GM12878 (cell line): ENCODE measurements around the gene DNAJC27. TPM values are rescaled to one million over a fixed set of nuclear protein-coding genes. Genes with fewer than 3 reads are reported as not detected.

Experiments used
- HDGF ChIP-seq: fragments of 450-650 bp; IDR thresholded peaks from 2 replicates; pipeline ENCODE4 v1.6.1; 2016; ENCODE audit warnings: antibody characterized with exemption
- HSF1 ChIP-seq: fragments of 150-350 bp; IDR thresholded peaks from 2 replicates; pipeline ENCODE4 v1.6.1; 2014; ENCODE audit warnings: mild to moderate bottlenecking, low read depth, low read length
- IKZF1 ChIP-seq: fragments of 450-650 bp; conservative IDR thresholded peaks from 2 replicates; pipeline ENCODE4 v1.6.1; 2017; ENCODE audit warnings: antibody characterized with exemption, mild to moderate bottlenecking
- SMAD1 ChIP-seq: fragments of 450-650 bp; IDR thresholded peaks from 2 replicates; pipeline ENCODE4 v1.6.1; 2018; ENCODE audit warnings: mild to moderate bottlenecking, low read depth; ENCODE audit not compliant: partially characterized antibody
- SMARCA5 ChIP-seq: fragments of 450-650 bp; IDR thresholded peaks from 2 replicates; pipeline ENCODE4 v1.6.1; 2017; ENCODE audit warnings: mild to moderate bottlenecking
- polyA plus RNA-seq, 11 experiments: library from polyadenylated mRNA; depleted of rRNA in 4 of 11; unstranded in 6 of 11; stranded (reverse) in 5 of 11; fragments of >200 nt; fragmentation: Nextera tagmentation in 4 of 11; fragmentation: Illumina TruSeq in 1 of 11; extraction: Ambion mirVana in 4 of 11; extraction: Trizol in 1 of 11; gene quantifications; 1 replicate in 1 of 11; 2 replicates in 10 of 11; pipeline versions ENCODE4 v1.2.1 to v1.2.3, GENCODE V29; 2011 to 2016; ENCODE audit warnings: inconsistent platforms in 2 of 11, missing spikeins in 2 of 11, low read depth in 1 of 11
- total RNA-seq, 4 experiments: library from RNA; depleted of rRNA in 3 of 4; stranded (reverse); fragments of >200 nt in 3 of 4; fragmentation: Illumina TruSeq in 1 of 4; extraction: Trizol in 1 of 4; gene quantifications; 2 replicates each; pipeline versions ENCODE4 v1.2.1 to v1.2.3, GENCODE V29; 2013 to 2021
- TF ChIP-seq, protein P1 (sequence below): IDR thresholded peaks from 2 replicates; pipeline ENCODE4 v1.6.1; 2012; ENCODE audit warnings: improper control_type of control experiment, low read depth, low read length; ENCODE audit not compliant: insufficient replicate concordance
- TF ChIP-seq, protein P2 (sequence below): IDR thresholded peaks from 2 replicates; pipeline ENCODE4 v1.6.1; 2012; ENCODE audit warnings: mild to moderate bottlenecking, low read depth, low read length
- TF ChIP-seq, protein P3 (sequence below): fragments of 450-650 bp; IDR thresholded peaks from 2 replicates; pipeline ENCODE4 v1.6.1; 2016; ENCODE audit warnings: mild to moderate bottlenecking

Gene DNAJC27
- total and polyA plus RNA-seq, 10 of the 15 experiments (the other 5 are each of a cell fraction or from before 2014, with no cell fraction given): 0.95 to 9.6 (median 3.7) TPM

DNA sequence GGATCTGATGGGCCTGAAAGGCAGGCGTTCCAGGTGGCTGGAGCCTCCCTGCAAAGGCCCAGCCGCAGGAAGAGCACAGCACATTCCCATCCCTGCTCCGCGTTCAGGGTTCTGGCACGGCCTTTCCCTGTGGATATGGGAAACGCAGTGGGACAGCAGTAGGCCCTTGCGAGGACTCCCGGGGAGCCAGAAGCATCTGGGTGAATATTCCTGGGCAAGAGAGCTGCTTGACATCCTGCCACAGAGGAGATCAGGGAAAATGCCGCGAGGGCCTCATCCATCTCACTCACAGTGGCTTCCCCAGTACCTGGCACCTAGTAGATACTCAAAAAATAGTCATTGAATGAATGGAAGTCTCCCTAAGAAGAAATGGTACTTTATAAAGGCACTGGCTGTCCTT lies 48.6 kb downstream of the DNAJC27 start (continued):
- TF ChIP-seq, protein P1, sequence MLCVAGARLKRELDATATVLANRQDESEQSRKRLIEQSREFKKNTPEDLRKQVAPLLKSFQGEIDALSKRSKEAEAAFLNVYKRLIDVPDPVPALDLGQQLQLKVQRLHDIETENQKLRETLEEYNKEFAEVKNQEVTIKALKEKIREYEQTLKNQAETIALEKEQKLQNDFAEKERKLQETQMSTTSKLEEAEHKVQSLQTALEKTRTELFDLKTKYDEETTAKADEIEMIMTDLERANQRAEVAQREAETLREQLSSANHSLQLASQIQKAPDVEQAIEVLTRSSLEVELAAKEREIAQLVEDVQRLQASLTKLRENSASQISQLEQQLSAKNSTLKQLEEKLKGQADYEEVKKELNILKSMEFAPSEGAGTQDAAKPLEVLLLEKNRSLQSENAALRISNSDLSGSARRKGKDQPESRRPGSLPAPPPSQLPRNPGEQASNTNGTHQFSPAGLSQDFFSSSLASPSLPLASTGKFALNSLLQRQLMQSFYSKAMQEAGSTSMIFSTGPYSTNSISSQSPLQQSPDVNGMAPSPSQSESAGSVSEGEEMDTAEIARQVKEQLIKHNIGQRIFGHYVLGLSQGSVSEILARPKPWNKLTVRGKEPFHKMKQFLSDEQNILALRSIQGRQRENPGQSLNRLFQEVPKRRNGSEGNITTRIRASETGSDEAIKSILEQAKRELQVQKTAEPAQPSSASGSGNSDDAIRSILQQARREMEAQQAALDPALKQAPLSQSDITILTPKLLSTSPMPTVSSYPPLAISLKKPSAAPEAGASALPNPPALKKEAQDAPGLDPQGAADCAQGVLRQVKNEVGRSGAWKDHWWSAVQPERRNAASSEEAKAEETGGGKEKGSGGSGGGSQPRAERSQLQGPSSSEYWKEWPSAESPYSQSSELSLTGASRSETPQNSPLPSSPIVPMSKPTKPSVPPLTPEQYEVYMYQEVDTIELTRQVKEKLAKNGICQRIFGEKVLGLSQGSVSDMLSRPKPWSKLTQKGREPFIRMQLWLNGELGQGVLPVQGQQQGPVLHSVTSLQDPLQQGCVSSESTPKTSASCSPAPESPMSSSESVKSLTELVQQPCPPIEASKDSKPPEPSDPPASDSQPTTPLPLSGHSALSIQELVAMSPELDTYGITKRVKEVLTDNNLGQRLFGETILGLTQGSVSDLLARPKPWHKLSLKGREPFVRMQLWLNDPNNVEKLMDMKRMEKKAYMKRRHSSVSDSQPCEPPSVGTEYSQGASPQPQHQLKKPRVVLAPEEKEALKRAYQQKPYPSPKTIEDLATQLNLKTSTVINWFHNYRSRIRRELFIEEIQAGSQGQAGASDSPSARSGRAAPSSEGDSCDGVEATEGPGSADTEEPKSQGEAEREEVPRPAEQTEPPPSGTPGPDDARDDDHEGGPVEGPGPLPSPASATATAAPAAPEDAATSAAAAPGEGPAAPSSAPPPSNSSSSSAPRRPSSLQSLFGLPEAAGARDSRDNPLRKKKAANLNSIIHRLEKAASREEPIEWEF: no peak
- no peak for TF ChIP-seq SMAD1
- TF ChIP-seq HSF1: no peak
- TF ChIP-seq IKZF1: no peak
- TF ChIP-seq, protein P2, sequence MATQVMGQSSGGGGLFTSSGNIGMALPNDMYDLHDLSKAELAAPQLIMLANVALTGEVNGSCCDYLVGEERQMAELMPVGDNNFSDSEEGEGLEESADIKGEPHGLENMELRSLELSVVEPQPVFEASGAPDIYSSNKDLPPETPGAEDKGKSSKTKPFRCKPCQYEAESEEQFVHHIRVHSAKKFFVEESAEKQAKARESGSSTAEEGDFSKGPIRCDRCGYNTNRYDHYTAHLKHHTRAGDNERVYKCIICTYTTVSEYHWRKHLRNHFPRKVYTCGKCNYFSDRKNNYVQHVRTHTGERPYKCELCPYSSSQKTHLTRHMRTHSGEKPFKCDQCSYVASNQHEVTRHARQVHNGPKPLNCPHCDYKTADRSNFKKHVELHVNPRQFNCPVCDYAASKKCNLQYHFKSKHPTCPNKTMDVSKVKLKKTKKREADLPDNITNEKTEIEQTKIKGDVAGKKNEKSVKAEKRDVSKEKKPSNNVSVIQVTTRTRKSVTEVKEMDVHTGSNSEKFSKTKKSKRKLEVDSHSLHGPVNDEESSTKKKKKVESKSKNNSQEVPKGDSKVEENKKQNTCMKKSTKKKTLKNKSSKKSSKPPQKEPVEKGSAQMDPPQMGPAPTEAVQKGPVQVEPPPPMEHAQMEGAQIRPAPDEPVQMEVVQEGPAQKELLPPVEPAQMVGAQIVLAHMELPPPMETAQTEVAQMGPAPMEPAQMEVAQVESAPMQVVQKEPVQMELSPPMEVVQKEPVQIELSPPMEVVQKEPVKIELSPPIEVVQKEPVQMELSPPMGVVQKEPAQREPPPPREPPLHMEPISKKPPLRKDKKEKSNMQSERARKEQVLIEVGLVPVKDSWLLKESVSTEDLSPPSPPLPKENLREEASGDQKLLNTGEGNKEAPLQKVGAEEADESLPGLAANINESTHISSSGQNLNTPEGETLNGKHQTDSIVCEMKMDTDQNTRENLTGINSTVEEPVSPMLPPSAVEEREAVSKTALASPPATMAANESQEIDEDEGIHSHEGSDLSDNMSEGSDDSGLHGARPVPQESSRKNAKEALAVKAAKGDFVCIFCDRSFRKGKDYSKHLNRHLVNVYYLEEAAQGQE: no peak
- TF ChIP-seq SMARCA5: no peak
- TF ChIP-seq, protein P3, sequence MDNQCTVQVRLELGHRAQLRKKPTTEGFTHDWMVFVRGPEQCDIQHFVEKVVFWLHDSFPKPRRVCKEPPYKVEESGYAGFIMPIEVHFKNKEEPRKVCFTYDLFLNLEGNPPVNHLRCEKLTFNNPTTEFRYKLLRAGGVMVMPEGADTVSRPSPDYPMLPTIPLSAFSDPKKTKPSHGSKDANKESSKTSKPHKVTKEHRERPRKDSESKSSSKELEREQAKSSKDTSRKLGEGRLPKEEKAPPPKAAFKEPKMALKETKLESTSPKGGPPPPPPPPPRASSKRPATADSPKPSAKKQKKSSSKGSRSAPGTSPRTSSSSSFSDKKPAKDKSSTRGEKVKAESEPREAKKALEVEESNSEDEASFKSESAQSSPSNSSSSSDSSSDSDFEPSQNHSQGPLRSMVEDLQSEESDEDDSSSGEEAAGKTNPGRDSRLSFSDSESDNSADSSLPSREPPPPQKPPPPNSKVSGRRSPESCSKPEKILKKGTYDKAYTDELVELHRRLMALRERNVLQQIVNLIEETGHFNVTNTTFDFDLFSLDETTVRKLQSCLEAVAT: no peak
- no peak for TF ChIP-seq HDGF
